Neural cell (in vitro differentiated cells): Measurements from ENCODE around the gene TNS3.

Source experiments
- EP300 ChIP-seq: fragments of 450-650 bp; conservative IDR thresholded peaks from 2 replicates; pipeline ENCODE4 v1.6.1; 2014; ENCODE audit warnings: antibody characterized with exemption, mild to moderate bottlenecking, moderate library complexity; ENCODE audit not compliant: poor library complexity, severe bottlenecking
- EZH2 ChIP-seq: fragments of 200-600, 300-800 bp; shearing (Covaris generic), sonication (generic); IDR thresholded peaks from 2 replicates; pipeline ENCODE4 v1.6.1; 2014; ENCODE audit warnings: antibody characterized with exemption, low read length, borderline replicate concordance, mild to moderate bottlenecking; ENCODE audit not compliant: insufficient read depth, poor library complexity, severe bottlenecking
- RAD21 ChIP-seq: fragments of 450-650 bp; conservative IDR thresholded peaks from 2 replicates; pipeline ENCODE4 v1.6.1; 2014; ENCODE audit warnings: antibody characterized with exemption, mild to moderate bottlenecking, moderate library complexity
- SMC3 ChIP-seq: fragments of 450-650 bp; conservative IDR thresholded peaks from 2 replicates; pipeline ENCODE4 v1.6.1; 2014; ENCODE audit warnings: antibody characterized with exemption, mild to moderate bottlenecking, moderate library complexity; ENCODE audit not compliant: poor library complexity
- TF ChIP-seq, protein P1 (sequence below): fragments of 450-650 bp; IDR thresholded peaks from 2 replicates; pipeline ENCODE4 v1.5.1; 2014; ENCODE audit warnings: antibody characterized with exemption, mild to moderate bottlenecking, moderate library complexity; ENCODE audit not compliant: poor library complexity, severe bottlenecking

DNA sequence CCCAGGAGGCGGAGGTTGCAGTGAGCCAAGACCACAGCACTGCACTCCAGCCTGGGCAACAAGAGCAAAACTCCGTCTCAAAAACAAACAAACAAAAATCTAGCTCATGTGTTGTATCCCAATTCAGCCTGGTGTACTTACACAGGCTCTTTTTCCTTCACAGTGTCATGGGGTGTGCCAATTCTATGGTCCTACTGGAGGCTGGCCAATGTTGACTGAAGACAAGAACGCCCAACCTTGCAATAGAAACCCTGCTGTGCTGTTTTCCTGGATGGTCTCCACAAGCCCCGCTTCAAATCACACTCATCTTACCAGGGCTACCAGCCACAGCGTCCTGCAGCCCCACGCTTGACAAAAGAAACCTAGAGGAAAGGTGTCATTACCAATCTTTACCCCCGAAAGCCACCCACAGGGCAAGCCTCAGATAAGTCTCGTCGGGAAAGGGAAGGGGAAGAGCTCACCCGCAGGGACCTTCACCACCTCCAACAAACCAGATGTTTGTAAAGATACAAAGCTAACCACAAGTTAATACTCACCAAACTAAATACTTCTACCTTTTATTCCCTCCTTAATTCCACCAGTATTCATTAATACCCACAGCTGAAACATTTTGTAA lies 64.8 kb downstream of the TNS3 start:
- TF ChIP-seq, protein P1, sequence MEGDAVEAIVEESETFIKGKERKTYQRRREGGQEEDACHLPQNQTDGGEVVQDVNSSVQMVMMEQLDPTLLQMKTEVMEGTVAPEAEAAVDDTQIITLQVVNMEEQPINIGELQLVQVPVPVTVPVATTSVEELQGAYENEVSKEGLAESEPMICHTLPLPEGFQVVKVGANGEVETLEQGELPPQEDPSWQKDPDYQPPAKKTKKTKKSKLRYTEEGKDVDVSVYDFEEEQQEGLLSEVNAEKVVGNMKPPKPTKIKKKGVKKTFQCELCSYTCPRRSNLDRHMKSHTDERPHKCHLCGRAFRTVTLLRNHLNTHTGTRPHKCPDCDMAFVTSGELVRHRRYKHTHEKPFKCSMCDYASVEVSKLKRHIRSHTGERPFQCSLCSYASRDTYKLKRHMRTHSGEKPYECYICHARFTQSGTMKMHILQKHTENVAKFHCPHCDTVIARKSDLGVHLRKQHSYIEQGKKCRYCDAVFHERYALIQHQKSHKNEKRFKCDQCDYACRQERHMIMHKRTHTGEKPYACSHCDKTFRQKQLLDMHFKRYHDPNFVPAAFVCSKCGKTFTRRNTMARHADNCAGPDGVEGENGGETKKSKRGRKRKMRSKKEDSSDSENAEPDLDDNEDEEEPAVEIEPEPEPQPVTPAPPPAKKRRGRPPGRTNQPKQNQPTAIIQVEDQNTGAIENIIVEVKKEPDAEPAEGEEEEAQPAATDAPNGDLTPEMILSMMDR = no peak
- TF ChIP-seq RAD21 = no peak
- TF ChIP-seq EZH2 = no peak
- no peak for TF ChIP-seq SMC3
- TF ChIP-seq EP300 = no peak
